Ascending aorta (tissue), 2 donors: ENCODE results near the gene IL17A. TPM values are rescaled to one million over a fixed set of nuclear protein-coding genes. Genes with fewer than 3 reads are reported as not detected.
"Not testable (repeated sequence)": the region's sequence is repeated elsewhere in the genome, so short reads cannot be mapped to it uniquely, and the experiment has no call there.

ENCODE experiments used
- DNase-seq, 2 donors: peaks; one replicate each; pipeline ENCODE4 v3.0.0-alpha.2; 2019; ENCODE audit warnings: low spot score in 2 of 2
- H3K27ac ChIP-seq, 2 donors: fragments of 200-600 bp; sonication (generic); one replicate each; pipeline ENCODE4 v1.5.1; 2016 to 2017; ENCODE audit warnings: mild to moderate bottlenecking in 1 of 2
- H3K27me3 ChIP-seq: fragments of 200-600 bp; sonication (generic); one replicate; pipeline ENCODE4 v1.5.1; 2017
- H3K36me3 ChIP-seq, 2 donors: fragments of 200-600 bp; sonication (generic); one replicate each; pipeline ENCODE4 v1.5.1; 2016
- H3K4me1 ChIP-seq, 2 donors: fragments of 200-600 bp; sonication (generic); one replicate each; pipeline ENCODE4 v1.5.1; 2016 to 2017; ENCODE audit warnings: mild to moderate bottlenecking in 1 of 2
- H3K4me3 ChIP-seq, 2 donors: fragments of 200-600 bp; sonication (generic); one replicate each; pipeline ENCODE4 v1.5.1; 2016 to 2017; ENCODE audit warnings: mild to moderate bottlenecking in 1 of 2
- H3K9me3 ChIP-seq, 2 donors: fragments of 200-600 bp; sonication (generic); one replicate each; pipeline ENCODE4 v1.5.1; 2016
- intact Hi-C: fragments of 100-400 bp; cut with DNase I; formaldehyde crosslinking; loops from one replicate; pipeline ENCODE4 v1.15.1; 2023
- total RNA-seq: library from RNA; depleted of rRNA; stranded (reverse); fragments of >200 nt; gene quantifications from one replicate; pipeline ENCODE4 v1.1.0, GENCODE V29; 2016
- TF ChIP-seq, protein P1 (sequence below), 3 experiments: fragments of 200-600 bp in 2 of 3; fragments of 450-650 bp in 1 of 3; sonication (generic) in 2 of 3; IDR thresholded peaks; one replicate each; pipeline ENCODE4 v1.5.1; 2016 to 2019; ENCODE audit warnings: antibody characterized with exemption in 3 of 3, mild to moderate bottlenecking in 1 of 3, moderate library complexity in 1 of 3

The IL17A gene
- total RNA-seq, 1 donor from 2014 or later, result not detected

DNA sequence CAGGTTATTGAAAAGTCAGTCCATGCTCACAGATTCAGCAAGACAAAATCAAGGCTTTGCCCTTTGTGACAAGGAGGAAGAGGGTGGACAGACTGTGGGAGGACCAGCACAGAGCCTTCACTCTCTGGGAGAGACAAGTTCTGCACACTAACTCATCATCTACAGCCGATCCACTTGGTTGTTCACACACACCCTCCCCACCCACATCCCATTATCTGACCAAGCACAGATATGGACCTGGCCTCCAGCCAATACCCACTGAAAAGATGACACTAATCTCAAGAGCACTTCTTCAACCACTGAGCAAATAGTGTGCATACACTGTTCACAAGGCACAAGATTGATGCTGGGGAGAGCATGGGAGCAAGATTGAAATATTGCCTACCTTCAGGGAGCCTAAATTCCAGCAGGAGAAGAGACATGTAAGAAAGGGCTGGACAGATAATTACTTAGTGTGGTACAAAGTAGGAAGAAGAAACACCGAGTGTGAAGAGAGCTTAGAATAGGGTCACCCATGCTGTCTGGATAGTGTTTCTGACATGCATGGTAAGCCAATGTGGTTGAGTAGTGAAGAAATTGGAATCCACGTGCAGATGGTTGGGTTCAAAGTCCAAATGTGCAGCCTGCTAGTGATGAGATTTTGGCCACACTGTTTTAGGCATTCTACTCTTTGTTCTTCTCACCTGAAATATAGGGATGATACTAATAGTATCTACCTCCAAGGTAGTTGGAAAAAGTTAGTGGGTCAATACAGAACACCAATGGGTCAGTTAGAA, 21.7 kb upstream of the IL17A start:
- no peaks in the 10 kb centered on the region for H3K4me1 ChIP-seq
- no peaks in the 10 kb centered on the region for H3K27me3 ChIP-seq
- intact Hi-C loops, result no loop called here
- no peak overlapping the region for H3K4me3 ChIP-seq
- TF ChIP-seq, protein P1, sequence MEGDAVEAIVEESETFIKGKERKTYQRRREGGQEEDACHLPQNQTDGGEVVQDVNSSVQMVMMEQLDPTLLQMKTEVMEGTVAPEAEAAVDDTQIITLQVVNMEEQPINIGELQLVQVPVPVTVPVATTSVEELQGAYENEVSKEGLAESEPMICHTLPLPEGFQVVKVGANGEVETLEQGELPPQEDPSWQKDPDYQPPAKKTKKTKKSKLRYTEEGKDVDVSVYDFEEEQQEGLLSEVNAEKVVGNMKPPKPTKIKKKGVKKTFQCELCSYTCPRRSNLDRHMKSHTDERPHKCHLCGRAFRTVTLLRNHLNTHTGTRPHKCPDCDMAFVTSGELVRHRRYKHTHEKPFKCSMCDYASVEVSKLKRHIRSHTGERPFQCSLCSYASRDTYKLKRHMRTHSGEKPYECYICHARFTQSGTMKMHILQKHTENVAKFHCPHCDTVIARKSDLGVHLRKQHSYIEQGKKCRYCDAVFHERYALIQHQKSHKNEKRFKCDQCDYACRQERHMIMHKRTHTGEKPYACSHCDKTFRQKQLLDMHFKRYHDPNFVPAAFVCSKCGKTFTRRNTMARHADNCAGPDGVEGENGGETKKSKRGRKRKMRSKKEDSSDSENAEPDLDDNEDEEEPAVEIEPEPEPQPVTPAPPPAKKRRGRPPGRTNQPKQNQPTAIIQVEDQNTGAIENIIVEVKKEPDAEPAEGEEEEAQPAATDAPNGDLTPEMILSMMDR (IDR thresholded peaks at IDR 0.05), result no peak
- no peaks in the 10 kb centered on the region for H3K9me3 ChIP-seq
- no peak for DNase-seq
- H3K36me3 ChIP-seq, result no peaks in the 10 kb centered on the region
- H3K27ac ChIP-seq, result no peak overlapping the region

DNA sequence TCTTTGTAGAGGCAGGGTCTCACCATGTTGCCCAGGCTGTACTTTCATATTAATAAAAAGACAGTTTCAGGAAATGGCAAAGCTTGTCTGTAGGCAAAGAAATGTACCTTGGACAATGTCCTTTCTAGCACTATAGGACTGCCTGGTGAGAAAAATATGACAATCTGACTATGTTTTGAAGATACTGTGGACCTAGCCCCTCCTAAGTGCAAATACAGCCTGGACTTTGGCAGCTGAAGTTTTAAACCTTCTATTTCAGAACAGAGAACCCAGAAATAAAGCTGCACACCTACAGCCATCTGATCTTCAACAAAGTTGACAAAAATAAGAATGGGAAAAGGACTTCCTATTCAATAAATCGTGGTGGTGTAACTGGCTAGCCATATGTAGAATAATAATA, 18.9 kb upstream of the IL17A start:
- Histone ChIP-seq H3K9me3 (no peaks in the 10 kb centered on the region), H3K36me3 (no peaks in the 10 kb centered on the region), H3K27me3 (no peaks in the 10 kb centered on the region), H3K27ac (no peak overlapping the region), H3K4me1 (no peaks in the 10 kb centered on the region), H3K4me3 (no peak overlapping the region)
- TF ChIP-seq, protein P1 (IDR thresholded peaks at IDR 0.05), result no peak
- intact Hi-C loops, result no loop called here
- DNase-seq, result no peak

DNA sequence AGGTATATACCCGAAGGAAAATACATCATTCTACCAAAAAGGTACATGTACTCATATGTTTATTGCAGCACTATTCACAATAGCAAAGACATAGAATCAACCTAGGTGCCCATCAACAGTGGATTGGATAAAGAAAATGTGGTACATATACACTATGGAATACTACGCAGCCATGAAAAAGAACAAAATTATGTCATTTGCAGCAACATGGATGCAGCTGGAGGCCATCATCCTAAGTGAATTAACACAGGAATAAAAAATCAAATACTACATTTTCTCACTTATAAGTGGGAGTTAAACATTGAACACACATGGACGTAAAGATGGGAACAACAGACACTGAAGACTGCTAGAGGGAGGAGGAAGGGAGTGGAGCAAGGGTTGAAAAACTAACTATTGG, 17.8 kb upstream of the IL17A start:
- not testable (repeated sequence) for H3K4me1 ChIP-seq, DNase-seq

DNA sequence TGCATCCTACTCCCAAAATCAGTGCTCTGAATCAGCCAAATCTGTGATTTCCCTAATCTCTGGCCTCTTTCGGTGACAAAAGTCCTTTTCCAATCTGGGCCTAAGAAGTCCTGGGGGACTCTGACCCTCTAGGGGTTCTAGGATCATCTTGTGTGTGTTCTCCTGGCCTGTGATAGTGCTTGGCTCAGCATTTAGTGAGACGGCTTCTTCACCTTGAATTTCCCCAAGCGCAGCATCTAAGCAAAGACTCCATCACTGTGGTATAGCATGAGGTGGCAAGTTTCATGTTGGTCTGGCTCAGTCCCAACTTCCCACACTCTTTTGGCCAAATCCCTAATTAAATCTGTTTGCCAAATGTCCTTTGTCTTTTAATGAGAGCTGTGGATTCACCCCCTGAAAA, 12.1 kb upstream of the IL17A start:
- no peaks in the 10 kb centered on the region for H3K27me3 ChIP-seq
- intact Hi-C loops, result no loop called here
- TF ChIP-seq, protein P1 (IDR thresholded peaks at IDR 0.05), result no peak
- no peaks in the 10 kb centered on the region for H3K9me3 ChIP-seq
- H3K4me3 ChIP-seq, result no peak overlapping the region
- no peaks in the 10 kb centered on the region for H3K36me3 ChIP-seq
- no peaks in the 10 kb centered on the region for H3K4me1 ChIP-seq
- no peak for DNase-seq
- H3K27ac ChIP-seq, result no peak overlapping the region

More for the DNA sequence above, 17.8 kb upstream of the IL17A start:
- H3K4me3 ChIP-seq, intact Hi-C loops, H3K9me3 ChIP-seq, H3K27ac ChIP-seq, H3K27me3 ChIP-seq, H3K36me3 ChIP-seq: not testable (repeated sequence)

DNA sequence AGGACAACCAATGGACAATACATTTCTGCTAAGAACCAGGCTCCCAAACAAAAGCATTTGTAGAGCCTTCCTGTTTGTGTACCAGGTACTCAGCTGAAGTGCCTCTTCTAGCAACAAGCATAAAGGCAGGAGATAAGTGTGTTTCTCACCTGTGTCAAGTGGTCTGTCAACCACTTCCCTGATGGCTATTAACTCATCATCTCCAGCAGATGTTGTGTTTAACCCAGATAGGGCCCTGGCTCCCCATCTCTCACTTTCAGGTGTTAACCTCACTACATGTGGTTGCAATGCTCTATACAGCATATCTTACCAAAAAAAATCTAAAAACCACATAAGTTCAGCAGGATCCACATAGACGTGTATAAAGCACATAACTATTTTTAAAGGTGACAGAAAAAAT, 9.6 kb upstream of the IL17A start:
- TF ChIP-seq, protein P1 (IDR thresholded peaks at IDR 0.05), result no peak
- no peak overlapping the region for H3K27ac ChIP-seq
- H3K9me3 ChIP-seq, result no peaks in the 10 kb centered on the region
- no peaks in the 10 kb centered on the region for H3K36me3 ChIP-seq
- H3K4me1 ChIP-seq, result no peaks in the 10 kb centered on the region
- intact Hi-C loops, result no loop called here
- no peak for DNase-seq
- no peak overlapping the region for H3K4me3 ChIP-seq
- H3K27me3 ChIP-seq, result no peaks in the 10 kb centered on the region

DNA sequence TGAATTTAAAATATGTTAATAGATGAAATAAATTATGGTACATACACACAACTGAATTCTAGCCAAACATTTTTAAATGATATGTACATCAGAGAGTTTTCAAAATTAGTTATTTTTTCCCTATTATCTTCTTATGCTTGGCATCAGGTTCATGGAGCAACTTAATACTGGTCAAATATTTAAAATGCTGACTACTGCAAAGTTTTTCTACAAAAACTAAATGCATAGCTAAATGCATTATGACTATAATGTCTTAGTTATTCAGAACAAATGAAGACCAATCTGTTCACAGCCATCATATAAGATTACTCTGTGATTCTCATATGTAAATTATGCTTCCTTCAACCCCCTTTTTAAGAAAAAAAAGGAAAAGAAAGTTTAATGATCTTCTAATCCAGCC, 8.2 kb upstream of the IL17A start:
- no peaks in the 10 kb centered on the region for H3K4me1 ChIP-seq
- no peaks in the 10 kb centered on the region for H3K27me3 ChIP-seq
- no peak overlapping the region for H3K4me3 ChIP-seq
- no peaks in the 10 kb centered on the region for H3K36me3 ChIP-seq
- H3K27ac ChIP-seq, result no peak overlapping the region
- no peaks in the 10 kb centered on the region for H3K9me3 ChIP-seq
- TF ChIP-seq, protein P1 (IDR thresholded peaks at IDR 0.05), result no peak
- intact Hi-C loops, result no loop called here
- DNase-seq, result no peak
